Natural killer cell (primary cell): Measurements from ENCODE around the gene ARHGAP24. TPM values are rescaled to one million over a fixed set of nuclear protein-coding genes. Genes with fewer than 3 reads are reported as not detected.
A peak's percentile ranks its signal among the peaks of the same experiment; 100 is the strongest.

ENCODE experiments used
- ATAC-seq, 3 donors: fragments of 150-1000 bp in 2 of 3; fragments of 200-7000 bp in 1 of 3; cut with Tn5 transposase; 1 replicate in 1 of 3; 2 replicates in 2 of 3; pipeline ENCODE4 v1.10.0; 2021; ENCODE audit warnings: mild to moderate bottlenecking in 2 of 3, moderate library complexity in 2 of 3
- DNase-seq, 2 donors: peaks; one replicate each; pipeline versions ENCODE4 v3.0.0 to v3.0.0-alpha.2; 2013 to 2021; ENCODE audit warnings: mixed read lengths in 1 of 2
- H3K27ac ChIP-seq: one replicate; pipeline ENCODE4 v1.5.1; 2013; ENCODE audit warnings: mild to moderate bottlenecking, low read length
- H3K27me3 ChIP-seq: one replicate; pipeline ENCODE4 v1.6.1; 2013; ENCODE audit warnings: low read length; ENCODE audit not compliant: control insufficient read depth, insufficient read depth
- H3K36me3 ChIP-seq: one replicate; pipeline ENCODE4 v1.6.1; 2013; ENCODE audit warnings: low read length; ENCODE audit not compliant: control insufficient read depth, insufficient read depth
- H3K4me1 ChIP-seq: one replicate; pipeline ENCODE4 v1.6.1; 2013; ENCODE audit warnings: low read length; ENCODE audit not compliant: control insufficient read depth, insufficient read depth
- H3K4me3 ChIP-seq: one replicate; pipeline ENCODE4 v1.5.1; 2013; ENCODE audit warnings: low read length
- H3K9me3 ChIP-seq: one replicate; pipeline ENCODE4 v1.6.1; 2013; ENCODE audit warnings: low read length; ENCODE audit not compliant: control insufficient read depth, insufficient read depth
- H3K27ac Mint-ChIP-seq, 2 donors: one replicate each; pipeline ENCODE4 v1.8.0; 2022; ENCODE audit warnings: mild to moderate bottlenecking in 2 of 2, mixed read lengths in 2 of 2, moderate library complexity in 1 of 2
- H3K27me3 Mint-ChIP-seq, 2 donors: one replicate each; pipeline ENCODE4 v1.8.0; 2022; ENCODE audit warnings: low read depth in 2 of 2, mixed read lengths in 2 of 2
- H3K36me3 Mint-ChIP-seq: one replicate; pipeline ENCODE4 v1.8.0; 2022; ENCODE audit warnings: mixed read lengths
- H3K4me1 Mint-ChIP-seq, 2 donors: one replicate each; pipeline ENCODE4 v1.8.0; 2022; ENCODE audit warnings: mixed read lengths in 2 of 2
- H3K4me3 Mint-ChIP-seq: one replicate; pipeline ENCODE4 v1.8.0; 2022; ENCODE audit warnings: mild to moderate bottlenecking, moderate library complexity, mixed read lengths
- H3K9me3 Mint-ChIP-seq, 2 donors: one replicate each; pipeline ENCODE4 v1.8.0; 2022; ENCODE audit warnings: mixed read lengths in 2 of 2
- CTCF ChIP-seq: fragments of 200-600 bp; IDR thresholded peaks from one replicate; pipeline ENCODE4 v1.8.0; 2022; ENCODE audit warnings: antibody characterized with exemption
- WGBS: methylation state at CpG from one replicate; pipeline ENCODE4 v1.1.7; 2013; ENCODE audit warnings: missing lambda C conversion rate; ENCODE audit not compliant: insufficient coverage; 5-methylcytosine and 5-hydroxymethylcytosine counted together
- intact Hi-C: fragments of 100-400 bp; cut with micrococcal nuclease; formaldehyde crosslinking; loops from one replicate; pipeline ENCODE4 v1.14.2; 2022
- total RNA-seq, 4 donors: library from RNA; stranded (reverse); fragments of 120-200 nt in 1 of 4; gene quantifications; one replicate each; pipeline versions ENCODE4 v1.2.3 to v1.2.4, GENCODE V29; 2013 to 2022

Gene ARHGAP24
- total RNA-seq, 3 donors from 2014 or later (not counting 1 experiment from before 2014, with no cell fraction given) = 1.7 to 3.6 (median 1.7) TPM

DNA sequence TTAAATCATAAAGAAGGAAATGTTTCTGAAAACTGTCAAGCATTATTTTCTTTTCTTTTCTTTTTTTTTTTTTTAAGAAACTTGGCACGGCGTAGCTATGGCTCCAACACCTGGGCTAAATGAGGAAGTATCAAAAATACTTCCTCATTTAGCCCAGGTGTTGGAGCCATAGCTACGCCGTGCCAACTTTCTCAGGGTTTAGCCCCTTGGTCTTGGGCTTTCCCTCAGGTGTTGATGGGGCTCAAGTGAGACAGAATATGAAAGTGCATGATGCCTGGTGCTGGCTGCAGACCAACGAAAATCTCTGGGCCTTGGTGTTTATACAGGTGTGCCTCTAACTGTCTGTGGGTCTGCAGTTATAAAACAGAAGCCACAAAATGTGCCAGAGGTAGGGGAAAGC is 132.7 kb downstream of the ARHGAP24 start:
- no peaks in the 10 kb centered on the region for H3K27me3 Mint-ChIP-seq
- peaks cover 7% of the 10 kb centered on the region in 2 donors for H3K9me3 Mint-ChIP-seq
- Histone ChIP-seq H3K36me3 (no peaks in the 10 kb centered on the region), H3K9me3 (no peaks in the 10 kb centered on the region), H3K27me3 (no peaks in the 10 kb centered on the region), H3K4me1 (no peaks in the 10 kb centered on the region), H3K27ac (peak overlapping the region; percentile 63), H3K4me3 (no peak overlapping the region)
- DNase-seq (peak in 1 of 2 donors; percentile 1), ATAC-seq (peak in 1 of 3 donors; percentile 37)
- intact Hi-C loops = no loop called here
- no peaks in the 10 kb centered on the region for H3K36me3 Mint-ChIP-seq
- no peak for TF ChIP-seq CTCF
- H3K4me3 Mint-ChIP-seq = no peak overlapping the region
- no peak overlapping the region for H3K27ac Mint-ChIP-seq
- WGBS = 5% methylated on average over 5 of the region's 5 CpGs
- H3K4me1 Mint-ChIP-seq = no peaks in the 10 kb centered on the region

DNA sequence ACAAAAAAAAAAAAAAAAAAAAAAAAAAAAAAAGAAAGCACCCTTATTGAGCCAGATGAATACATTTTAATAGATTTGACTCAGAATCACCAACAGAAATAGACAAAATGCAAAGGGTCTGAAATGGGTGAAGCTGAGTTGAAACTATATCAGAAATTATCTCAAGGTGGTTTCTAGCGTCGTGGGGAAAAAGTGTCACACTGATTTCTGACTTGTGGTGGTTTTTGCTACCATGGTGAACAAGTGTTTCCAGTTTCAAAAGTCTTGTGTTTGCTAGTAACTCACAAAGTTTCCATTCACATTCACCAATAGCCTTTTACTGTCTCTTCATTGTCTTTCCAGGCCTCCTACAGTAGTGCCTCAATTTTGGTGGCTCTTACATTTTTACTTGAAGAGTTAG is 135.5 kb downstream of the ARHGAP24 start:
- Histone ChIP-seq H3K9me3 (no peaks in the 10 kb centered on the region), H3K36me3 (no peaks in the 10 kb centered on the region), H3K4me3 (no peak overlapping the region), H3K27ac (peak overlapping the region; percentile 57), H3K27me3 (no peaks in the 10 kb centered on the region), H3K4me1 (no peaks in the 10 kb centered on the region)
- ATAC-seq (no peak), DNase-seq (no peak)
- peaks cover 7% of the 10 kb centered on the region in 2 donors for H3K9me3 Mint-ChIP-seq
- H3K4me1 Mint-ChIP-seq = no peaks in the 10 kb centered on the region
- no peak overlapping the region for H3K4me3 Mint-ChIP-seq
- H3K27ac Mint-ChIP-seq = no peak overlapping the region
- no peak for TF ChIP-seq CTCF
- WGBS = 9% methylated on average over 2 of the region's 2 CpGs
- H3K27me3 Mint-ChIP-seq = no peaks in the 10 kb centered on the region
- intact Hi-C loops = no loop called here
- no peaks in the 10 kb centered on the region for H3K36me3 Mint-ChIP-seq

DNA sequence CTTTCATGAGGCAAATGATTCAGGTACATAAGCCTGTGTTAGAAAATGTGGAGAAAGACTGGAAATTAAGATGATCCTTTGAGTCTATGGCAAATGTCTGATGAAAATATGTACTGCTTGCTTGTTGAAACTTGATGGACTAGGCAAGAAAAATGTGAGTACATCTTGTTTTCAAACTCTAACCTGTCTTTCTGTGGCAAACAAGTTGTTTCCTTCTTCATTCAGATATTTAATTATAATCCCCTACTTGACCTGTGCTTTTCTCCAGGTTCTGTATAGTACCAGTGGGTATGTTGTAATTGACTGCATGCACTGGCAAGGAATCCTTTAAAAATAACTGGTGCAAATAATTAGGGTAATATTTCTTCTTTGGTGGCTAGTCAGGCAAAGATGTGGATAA is 136.7 kb downstream of the ARHGAP24 start:
- H3K4me1 Mint-ChIP-seq = no peaks in the 10 kb centered on the region
- Histone ChIP-seq H3K4me1 (no peaks in the 10 kb centered on the region), H3K36me3 (no peaks in the 10 kb centered on the region), H3K4me3 (no peak overlapping the region), H3K9me3 (no peaks in the 10 kb centered on the region), H3K27ac (no peak overlapping the region), H3K27me3 (no peaks in the 10 kb centered on the region)
- H3K36me3 Mint-ChIP-seq = no peaks in the 10 kb centered on the region
- H3K27me3 Mint-ChIP-seq = no peaks in the 10 kb centered on the region
- no peak overlapping the region for H3K4me3 Mint-ChIP-seq
- no peak for TF ChIP-seq CTCF
- DNase-seq = no peak
- H3K9me3 Mint-ChIP-seq = peaks cover 4 to 7% of the 10 kb centered on the region in 2 donors
- H3K27ac Mint-ChIP-seq = no peak overlapping the region
- intact Hi-C loops = no loop called here
- no peak for ATAC-seq

DNA sequence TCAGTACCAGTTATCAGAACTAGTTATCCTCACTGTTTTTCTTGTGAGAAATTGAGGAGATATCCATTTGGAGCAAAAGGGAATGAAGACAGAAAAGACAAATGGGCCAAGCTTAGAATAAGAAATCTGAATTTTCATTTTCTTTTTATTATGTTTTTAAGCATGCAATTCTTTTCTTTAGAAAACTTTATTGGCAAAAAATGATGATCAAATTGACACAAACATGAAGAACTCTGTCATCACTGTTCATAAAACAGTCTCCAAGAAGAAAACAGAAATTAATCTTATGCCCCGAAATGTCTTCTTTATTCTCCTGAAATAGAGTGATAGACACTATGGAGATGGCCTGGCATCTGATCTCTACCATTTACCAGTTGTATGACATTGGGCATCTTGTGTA is 139.0 kb downstream of the ARHGAP24 start:
- TF ChIP-seq CTCF = no peak
- H3K27ac Mint-ChIP-seq = no peak overlapping the region
- DNase-seq (no peak), ATAC-seq (no peak)
- no peak overlapping the region for H3K4me3 ChIP-seq
- no peak overlapping the region for H3K27ac ChIP-seq
- no peaks in the 10 kb centered on the region for H3K36me3 ChIP-seq
- H3K27me3 ChIP-seq = no peaks in the 10 kb centered on the region
- peaks cover 6 to 8% of the 10 kb centered on the region in 2 donors for H3K9me3 Mint-ChIP-seq
- H3K27me3 Mint-ChIP-seq = no peaks in the 10 kb centered on the region
- H3K4me3 Mint-ChIP-seq = no peak overlapping the region
- no peaks in the 10 kb centered on the region for H3K4me1 ChIP-seq
- no CpG with 5 or more reads among the region's 1 CpG for WGBS
- intact Hi-C loops = no loop called here
- no peaks in the 10 kb centered on the region for H3K4me1 Mint-ChIP-seq
- peaks cover 2% of the 10 kb centered on the region for H3K9me3 ChIP-seq
- H3K36me3 Mint-ChIP-seq = no peaks in the 10 kb centered on the region
